GM13977 (cell line): ENCODE results near the gene EXD2.

Experiments used
- DNase-seq: peaks from one replicate; pipeline ENCODE4 v3.0.0; 2012; ENCODE audit warnings: low spot score
- in situ Hi-C: fragments of 300-500 bp; cut with MboI; formaldehyde crosslinking; loops from one replicate; pipeline ENCODE4 v1.12.0; 2022; ENCODE audit warnings: low sequenced_read_pairs, low pct_unique_long_range_greater_than_20kb, mixed read lengths, inconsistent platforms; ENCODE audit not compliant: unreplicated experiment
- TF ChIP-seq, protein P1 (sequence below): IDR thresholded peaks from 2 replicates; pipeline ENCODE4 v1.5.1; 2012; ENCODE audit warnings: mild to moderate bottlenecking, control low read depth; ENCODE audit not compliant: insufficient read depth; ENCODE audit errors: extremely low read depth, missing control alignments

Gene EXD2

DNA sequence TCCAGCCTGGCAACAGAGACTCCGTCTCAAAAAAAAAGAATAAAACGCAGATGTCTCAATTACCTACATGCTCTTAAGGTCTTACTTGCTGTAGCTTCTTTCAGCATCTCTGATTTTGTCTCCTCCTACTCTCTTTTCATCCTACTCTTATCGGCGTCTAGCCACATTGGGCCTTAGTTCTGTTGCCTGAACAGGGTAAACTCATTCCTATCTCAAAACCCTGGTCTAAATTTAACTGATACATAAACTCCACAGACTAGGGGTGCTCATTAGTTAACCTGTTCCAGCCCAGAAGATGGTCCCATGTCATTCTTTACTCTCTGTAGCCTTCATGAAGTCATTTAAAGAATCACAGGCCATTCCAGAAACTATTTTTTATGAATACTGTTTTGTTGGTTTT, 33.6 kb downstream of the EXD2 start:
- in situ Hi-C loops: loop anchor here (25.0 kb wide), 1 partner anchor 487 kb away; no protein-coding TSS in a partner anchor

DNA sequence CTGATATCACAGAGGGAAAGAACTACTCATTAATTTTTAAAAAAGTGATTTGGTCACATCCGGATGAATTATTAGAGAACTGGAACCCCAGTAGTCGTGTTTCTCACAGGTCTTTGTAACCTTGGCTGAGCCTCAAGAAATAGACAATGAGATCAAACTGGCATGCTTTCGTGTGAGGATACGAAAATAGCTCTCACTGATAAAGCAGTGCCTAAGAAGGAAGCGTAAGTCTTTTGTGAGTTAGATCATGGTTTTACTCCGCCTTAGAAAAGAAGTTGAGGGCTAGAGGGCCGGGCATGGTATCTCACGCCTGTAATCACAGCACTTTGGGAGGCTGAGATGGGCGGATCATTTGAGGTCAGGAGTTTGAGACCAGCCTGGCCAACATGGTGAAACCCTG, 34.9 kb downstream of the EXD2 start:
- no peak for DNase-seq
- TF ChIP-seq, protein P1, sequence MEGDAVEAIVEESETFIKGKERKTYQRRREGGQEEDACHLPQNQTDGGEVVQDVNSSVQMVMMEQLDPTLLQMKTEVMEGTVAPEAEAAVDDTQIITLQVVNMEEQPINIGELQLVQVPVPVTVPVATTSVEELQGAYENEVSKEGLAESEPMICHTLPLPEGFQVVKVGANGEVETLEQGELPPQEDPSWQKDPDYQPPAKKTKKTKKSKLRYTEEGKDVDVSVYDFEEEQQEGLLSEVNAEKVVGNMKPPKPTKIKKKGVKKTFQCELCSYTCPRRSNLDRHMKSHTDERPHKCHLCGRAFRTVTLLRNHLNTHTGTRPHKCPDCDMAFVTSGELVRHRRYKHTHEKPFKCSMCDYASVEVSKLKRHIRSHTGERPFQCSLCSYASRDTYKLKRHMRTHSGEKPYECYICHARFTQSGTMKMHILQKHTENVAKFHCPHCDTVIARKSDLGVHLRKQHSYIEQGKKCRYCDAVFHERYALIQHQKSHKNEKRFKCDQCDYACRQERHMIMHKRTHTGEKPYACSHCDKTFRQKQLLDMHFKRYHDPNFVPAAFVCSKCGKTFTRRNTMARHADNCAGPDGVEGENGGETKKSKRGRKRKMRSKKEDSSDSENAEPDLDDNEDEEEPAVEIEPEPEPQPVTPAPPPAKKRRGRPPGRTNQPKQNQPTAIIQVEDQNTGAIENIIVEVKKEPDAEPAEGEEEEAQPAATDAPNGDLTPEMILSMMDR: no peak
- in situ Hi-C loops: loop anchor here (25.0 kb wide), 1 partner anchor 486 kb away; no protein-coding TSS in a partner anchor

More for the DNA sequence above, 33.6 kb downstream of the EXD2 start:
- TF ChIP-seq, protein P1: no peak
- no peak for DNase-seq

DNA sequence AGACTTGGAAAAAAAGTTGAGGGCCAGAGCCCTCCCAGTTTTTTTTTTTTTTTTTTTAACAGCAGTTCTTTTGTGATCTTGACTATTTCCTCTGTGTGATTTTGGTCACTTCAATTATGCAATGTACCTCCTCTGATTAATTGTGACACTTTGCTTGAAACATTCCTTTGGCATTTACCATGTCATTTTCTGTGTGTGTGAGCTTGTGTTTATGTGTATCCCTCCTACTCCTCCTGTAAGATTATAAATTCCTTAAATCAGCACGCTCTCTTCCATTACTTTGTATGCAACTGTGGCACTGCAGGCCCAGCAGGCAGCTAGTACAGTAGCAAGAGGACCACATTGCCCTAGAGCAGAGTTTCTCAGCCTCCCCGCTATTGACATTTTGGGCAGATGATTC, 35.4 kb downstream of the EXD2 start:
- no peak for DNase-seq
- TF ChIP-seq, protein P1: no peak
- in situ Hi-C loops: loop anchor here (25.0 kb wide), 1 partner anchor 486 kb away; no protein-coding TSS in a partner anchor

DNA sequence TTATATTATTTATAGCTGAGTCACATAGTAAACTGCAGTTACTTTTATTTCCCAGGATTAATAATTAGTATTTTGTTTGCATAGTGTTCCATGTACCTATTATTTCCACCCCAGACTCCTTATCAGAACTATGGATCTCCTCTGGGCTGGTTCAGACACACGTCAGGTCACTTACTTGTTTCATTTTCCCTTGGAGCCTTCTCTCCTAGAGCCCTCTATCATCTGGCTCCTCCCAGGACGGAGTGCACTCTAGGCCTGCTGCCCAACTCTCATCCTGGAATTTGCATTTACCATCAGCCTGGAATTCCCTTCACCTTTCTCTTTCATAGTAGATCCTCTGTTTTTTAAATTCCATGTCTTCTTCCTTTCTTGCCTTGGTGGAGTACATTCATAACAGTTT, 40.2 kb downstream of the EXD2 start:
- in situ Hi-C loops: loop anchor here (25.0 kb wide), 1 partner anchor 481 kb away; no protein-coding TSS in a partner anchor
- TF ChIP-seq, protein P1: no peak

DNA sequence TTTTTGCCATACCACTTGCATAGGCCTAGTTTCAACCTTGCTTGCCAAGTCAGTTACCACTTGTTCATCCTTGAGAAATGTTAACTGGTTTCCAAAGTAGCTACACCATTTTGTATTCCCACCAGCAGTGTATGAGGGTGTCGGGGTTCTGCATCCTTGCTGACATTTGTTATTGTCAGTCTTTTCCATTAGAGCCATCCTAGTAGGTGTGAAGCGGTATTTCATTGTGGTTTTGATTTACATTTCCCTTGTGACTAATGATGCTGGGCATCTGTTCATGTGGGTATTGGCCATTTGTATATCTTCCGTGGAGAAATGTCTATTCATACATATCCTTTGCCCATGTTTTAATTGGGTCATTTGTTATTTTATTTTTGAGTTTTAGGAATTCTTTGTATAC, 41.1 kb downstream of the EXD2 start:
- TF ChIP-seq, protein P1: no peak
- in situ Hi-C loops: loop anchor here (25.0 kb wide), 1 partner anchor 480 kb away; no protein-coding TSS in a partner anchor
- no peak for DNase-seq

More for the DNA sequence above, 40.2 kb downstream of the EXD2 start:
- DNase-seq: no peak

DNA sequence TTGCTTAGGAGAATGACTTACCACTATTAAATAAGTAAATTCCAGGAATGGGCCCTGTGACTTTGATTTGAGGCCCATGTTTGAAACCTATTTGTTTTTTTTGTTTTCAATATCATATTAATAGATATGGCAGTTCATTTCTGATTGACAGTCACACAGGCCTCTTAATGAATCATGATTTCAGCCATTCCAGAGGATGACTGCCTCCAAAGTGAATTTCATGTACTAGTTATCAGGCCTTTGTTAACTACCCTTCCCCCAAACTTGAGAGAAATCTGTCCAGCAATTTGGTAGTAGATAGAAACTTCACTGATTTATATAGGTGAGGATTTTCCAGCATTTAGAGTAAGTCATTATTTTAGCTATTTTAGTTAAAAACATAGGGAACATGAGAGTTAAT, 42.8 kb downstream of the EXD2 start:
- in situ Hi-C loops: loop anchor here (25.0 kb wide), 1 partner anchor 478 kb away; no protein-coding TSS in a partner anchor
- no peak for DNase-seq
- TF ChIP-seq, protein P1: no peak
